ENCODE data around the gene COX7A2L. TPM values are rescaled to one million over a fixed set of nuclear protein-coding genes. Genes with fewer than 3 reads are reported as not detected.
"Not testable (repeated sequence)": the region's sequence is repeated elsewhere in the genome, so short reads cannot be mapped to it uniquely, and the experiment has no call there.

Gene COX7A2L
- total and polyA plus RNA-seq, 2 of the 8 experiments (the other 6 are each of a cell fraction or from before 2014, with no cell fraction given), result 85.6 to 114 TPM

- H2BK20ac ChIP-seq (ENCODE audit: low read length); H2AK5ac ChIP-seq (ENCODE audit: low read depth, low read length): not testable (repeated sequence)
- peaks cover 2 to 32% (median 21%) of the 10 kb centered on the region in 4 experiments; a peak in 7 of 8 replicates for H3K36me3 ChIP-seq (ENCODE audit: control insufficient read depth in 2 of 4, insufficient read depth in 4 of 4, low read length in 3 of 4)
Measured at GRCh38 chr2:42334865-42335264, 26.2 kb downstream of the COX7A2L start.

More at GRCh38 chr2:42334865-42335264, 26.2 kb downstream of the COX7A2L start:
- not testable (repeated sequence) for H3K23ac ChIP-seq (ENCODE audit: insufficient read length); H3K79me2 ChIP-seq (ENCODE audit: control insufficient read depth in 1 of 2, insufficient read depth in 2 of 2, low read length in 2 of 2); H2AFZ ChIP-seq (ENCODE audit: low read length); H3K56ac ChIP-seq (replicated peaks; ENCODE audit: insufficient read length, low read depth, low read length); H2BK120ac ChIP-seq (replicated peaks; ENCODE audit: low read depth, low read length); H4K8ac ChIP-seq (ENCODE audit: extremely low read depth, insufficient read depth, low read length); H4K20me1 ChIP-seq (replicated peaks in 1 of 2; ENCODE audit: control insufficient read depth in 1 of 2, insufficient read depth in 2 of 2, low read length in 2 of 2); H2BK12ac ChIP-seq (ENCODE audit: low read depth, low read length); H3K4ac ChIP-seq (replicated peaks; ENCODE audit: insufficient read length, low read depth, low read length); H3K4me1 ChIP-seq (replicated peaks in 1 of 4; ENCODE audit: control insufficient read depth in 3 of 4, insufficient read depth in 4 of 4, low read length in 3 of 4); H3K14ac ChIP-seq (ENCODE audit: insufficient read length); H3K79me1 ChIP-seq (ENCODE audit: low read depth, low read length); H3K23me2 ChIP-seq (ENCODE audit: low read depth, low read length); H2BK5ac ChIP-seq (ENCODE audit: low read depth, low read length); DNase-seq (ENCODE audit: low read depth in 1 of 2, low spot score in 2 of 2); FAIRE-seq; H3K27ac ChIP-seq (ENCODE audit: low read depth, low read length); H3K9ac ChIP-seq (replicated peaks in 1 of 4; ENCODE audit: extremely low read depth in 1 of 4, low read depth in 3 of 4, low read length in 3 of 4); H4K5ac ChIP-seq (ENCODE audit: insufficient read length, low read depth, low read length); H3K9me3 ChIP-seq (ENCODE audit: insufficient read depth in 2 of 2, low read depth in 1 of 2, low read length in 1 of 2); H2BK15ac ChIP-seq (ENCODE audit: low read length); H3K18ac ChIP-seq (ENCODE audit: extremely low read depth, low read length); H3K27me3 ChIP-seq (replicated peaks in 1 of 4; ENCODE audit: control insufficient read depth in 3 of 4, extremely low read depth in 1 of 4, insufficient read depth in 3 of 4, low read length in 3 of 4); H3K4me2 ChIP-seq (ENCODE audit: insufficient read depth in 1 of 2, low read depth in 2 of 2, low read length in 2 of 2); H3K4me3 ChIP-seq (ENCODE audit: extremely low read depth in 1 of 4, insufficient read depth in 2 of 4, low read depth in 3 of 4, low read length in 4 of 4); H4K91ac ChIP-seq (replicated peaks; ENCODE audit: insufficient read length, low read length)
- ChIA-PET POLR2A (ENCODE audit: partially characterized antibody) (interaction anchor here (1.4 kb wide), 1 partner anchor 19 kb away, joined by 3 read pairs; no protein-coding TSS in a partner anchor), CTCF (ENCODE audit: partially characterized antibody) (interaction anchor here (0.5 to 1.5 kb wide), 3 partner anchors 10 to 240 kb away, joined by 3 to 4 read pairs (median 4); no protein-coding TSS in a partner anchor)
- 98% methylated on average over 6 of the region's 6 CpGs; no CpG with 5 or more reads in 1 of the 2 experiments for WGBS, 2 experiments (ENCODE audit: extremely low coverage in 1 of 2, insufficient coverage in 1 of 2, insufficient read length in 1 of 2, insufficient replicate concordance in 2 of 2, low coverage in 1 of 2, low lambda C conversion rate in 2 of 2, missing lambda C conversion rate in 1 of 2)

Measured in H1 (cell line).